Anterior cingulate cortex (tissue), 58 donors: Measurements from ENCODE around the gene SAT2.
A peak's percentile ranks its signal among the peaks of the same experiment; 100 is the strongest.

Experiments used
- DNase-seq, 58 donors: peaks; one replicate each; lab custom pipeline; 2025; lab: John Stamatoyannopoulos, UW

SAT2 gene

GRCh38 chr17:7593296-7593695 lies 34.3 kb downstream of the SAT2 start:
- peak in 1 of 58 donors; percentile 18 for DNase-seq

GRCh38 chr17:7592422-7593021 lies 35.1 kb downstream of the SAT2 start:
- no peak for DNase-seq

GRCh38 chr17:7591596-7591995 lies 36.0 kb downstream of the SAT2 start:
- no peak for DNase-seq

- DNase-seq, result no peak
These were observed 36.9 kb downstream of the SAT2 start for GRCh38 chr17:7590743-7591142.

GRCh38 chr17:7589891-7590691 lies 37.5 kb downstream of the SAT2 start, which contains the start of gene SOX15:
TSS of gene SOX15 (minus strand) at chr17:7590094. CDS start at chr17:7589676, 418 bp downstream.
- no peak for DNase-seq

GRCh38 chr17:7589204-7589868 lies 38.3 kb downstream of the SAT2 start:
- DNase-seq, result peak in 55 of 58 donors; percentile 35 to 90 (median 70)

- DNase-seq, result peak in 1 of 58 donors; percentile 21
These were observed 38.9 kb downstream of the SAT2 start for GRCh38 chr17:7588553-7589203.

GRCh38 chr17:7587420-7588151 lies 40.0 kb downstream of the SAT2 start:
- DNase-seq, result peak in 5 of 58 donors; percentile 15 to 40 (median 21)

- DNase-seq, result no peak
These were observed 40.8 kb downstream of the SAT2 start for GRCh38 chr17:7586673-7587419.

GRCh38 chr17:7583253-7584109 lies 44.1 kb downstream of the SAT2 start, which contains the start of gene MPDU1:
TSS of gene MPDU1 (plus strand) at chr17:7583852. CDS start at chr17:7583863, 11 bp downstream.
- DNase-seq, result peak; percentile 75 to 100 (median 96)

- peak in 4 of 58 donors; percentile 43 to 52 (median 48) for DNase-seq
These were observed 45.0 kb downstream of the SAT2 start for GRCh38 chr17:7582396-7583252.

- no peak for DNase-seq
These were observed 46.7 kb downstream of the SAT2 start for GRCh38 chr17:7580604-7581575.

- DNase-seq, result no peak
These were observed 47.6 kb downstream of the SAT2 start for GRCh38 chr17:7579834-7580603.

- DNase-seq, result peak in 17 of 58 donors; percentile 9 to 75 (median 55)
These were observed 48.4 kb downstream of the SAT2 start, which contains the start of gene CD68 for GRCh38 chr17:7579001-7579833. TSS of gene CD68 (plus strand) at chr17:7579638. CDS start at chr17:7579678, 40 bp downstream.
